GM19238 (cell line): ENCODE data around the gene MEIS1.

Experiments used
- DNase-seq: peaks from one replicate; pipeline ENCODE4 v3.0.0; 2011; ENCODE audit warnings: low spot score; ENCODE audit not compliant: insufficient read length

MEIS1 gene

GRCh38 chr2:66565291-66565690 is 130.4 kb downstream of the MEIS1 start:
- no peak for DNase-seq

GRCh38 chr2:66566726-66567399 is 131.9 kb downstream of the MEIS1 start:
- DNase-seq: no peak

GRCh38 chr2:66567729-66568128 is 132.8 kb downstream of the MEIS1 start:
- no peak for DNase-seq

- DNase-seq: no peak
Measured at GRCh38 chr2:66568650-66569300, 133.8 kb downstream of the MEIS1 start.

GRCh38 chr2:66569321-66569851 is 134.5 kb downstream of the MEIS1 start:
- DNase-seq: no peak

- DNase-seq: no peak
Measured at GRCh38 chr2:66569974-66570373, 135.0 kb downstream of the MEIS1 start.

GRCh38 chr2:66570471-66570870 is 135.5 kb downstream of the MEIS1 start:
- DNase-seq: no peak

- DNase-seq: no peak
Measured at GRCh38 chr2:66571918-66572317, 137.0 kb downstream of the MEIS1 start.

- DNase-seq: no peak
Measured at GRCh38 chr2:66572391-66572790, 137.5 kb downstream of the MEIS1 start.

GRCh38 chr2:66573416-66573815 is 138.5 kb downstream of the MEIS1 start:
- no peak for DNase-seq

GRCh38 chr2:66573821-66574233 is 138.9 kb downstream of the MEIS1 start:
- DNase-seq: no peak

GRCh38 chr2:66574701-66575624 is 140.0 kb downstream of the MEIS1 start:
- DNase-seq: no peak

GRCh38 chr2:66575625-66576310 is 140.8 kb downstream of the MEIS1 start:
- DNase-seq: no peak

GRCh38 chr2:66576311-66576560 is 141.3 kb downstream of the MEIS1 start:
- DNase-seq: no peak

- no peak for DNase-seq
Measured at GRCh38 chr2:66576561-66577320, 141.8 kb downstream of the MEIS1 start.

GRCh38 chr2:66577321-66578053 is 142.6 kb downstream of the MEIS1 start:
- no peak for DNase-seq

GRCh38 chr2:66578054-66578686 is 143.2 kb downstream of the MEIS1 start:
- no peak for DNase-seq

GRCh38 chr2:66578687-66579106 is 143.8 kb downstream of the MEIS1 start:
- DNase-seq: no peak
